ENCODE results near the gene TMEM86A. TPM values are rescaled to one million over a fixed set of nuclear protein-coding genes. Genes with fewer than 3 reads are reported as not detected.
"Not testable (repeated sequence)": the region's sequence is repeated elsewhere in the genome, so short reads cannot be mapped to it uniquely, and the experiment has no call there.

Gene TMEM86A
- polyA plus RNA-seq, 1 of the 3 experiments (the other 2 are of a cell fraction) = 1.2 TPM

DNA sequence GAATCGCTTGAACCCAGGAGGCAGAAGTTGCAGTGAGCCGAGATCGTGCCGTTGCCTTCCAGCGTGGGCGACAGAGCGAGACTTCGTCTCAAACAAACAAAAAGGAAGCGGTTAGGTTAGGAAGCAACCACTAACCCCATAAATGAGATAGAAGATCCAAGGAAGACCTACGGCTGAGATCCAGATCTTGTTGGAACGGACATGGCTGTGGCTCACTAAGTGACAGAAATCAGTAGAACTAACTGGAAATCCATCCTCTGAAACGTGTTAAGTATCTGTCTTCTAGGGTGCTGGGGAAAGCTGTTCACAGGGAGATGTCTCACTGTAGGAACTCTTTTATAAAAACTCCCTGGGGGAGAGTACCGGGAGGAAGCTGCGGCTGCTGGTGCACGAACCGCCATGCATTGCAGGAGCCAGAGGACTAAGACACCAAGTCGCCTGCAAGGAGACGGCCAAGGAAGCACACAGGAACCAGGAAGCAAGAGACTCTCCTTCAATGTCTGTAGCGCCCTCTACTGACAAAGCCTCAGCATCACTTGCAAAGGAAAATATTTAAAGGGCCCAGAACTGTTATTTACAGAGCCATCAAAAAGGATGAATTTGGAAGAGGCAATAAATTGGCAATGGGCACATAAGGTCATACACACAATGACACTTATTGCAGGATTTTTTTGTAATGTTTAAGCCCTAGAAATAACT, 47.6 kb upstream of the TMEM86A start (continued):
- TF ChIP-seq, protein P1, sequence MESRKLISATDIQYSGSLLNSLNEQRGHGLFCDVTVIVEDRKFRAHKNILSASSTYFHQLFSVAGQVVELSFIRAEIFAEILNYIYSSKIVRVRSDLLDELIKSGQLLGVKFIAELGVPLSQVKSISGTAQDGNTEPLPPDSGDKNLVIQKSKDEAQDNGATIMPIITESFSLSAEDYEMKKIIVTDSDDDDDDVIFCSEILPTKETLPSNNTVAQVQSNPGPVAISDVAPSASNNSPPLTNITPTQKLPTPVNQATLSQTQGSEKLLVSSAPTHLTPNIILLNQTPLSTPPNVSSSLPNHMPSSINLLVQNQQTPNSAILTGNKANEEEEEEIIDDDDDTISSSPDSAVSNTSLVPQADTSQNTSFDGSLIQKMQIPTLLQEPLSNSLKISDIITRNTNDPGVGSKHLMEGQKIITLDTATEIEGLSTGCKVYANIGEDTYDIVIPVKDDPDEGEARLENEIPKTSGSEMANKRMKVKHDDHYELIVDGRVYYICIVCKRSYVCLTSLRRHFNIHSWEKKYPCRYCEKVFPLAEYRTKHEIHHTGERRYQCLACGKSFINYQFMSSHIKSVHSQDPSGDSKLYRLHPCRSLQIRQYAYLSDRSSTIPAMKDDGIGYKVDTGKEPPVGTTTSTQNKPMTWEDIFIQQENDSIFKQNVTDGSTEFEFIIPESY (IDR thresholded peaks at IDR 0.05; ENCODE audit: borderline replicate concordance, low read depth) = no peak
- TF ChIP-seq, protein P2, sequence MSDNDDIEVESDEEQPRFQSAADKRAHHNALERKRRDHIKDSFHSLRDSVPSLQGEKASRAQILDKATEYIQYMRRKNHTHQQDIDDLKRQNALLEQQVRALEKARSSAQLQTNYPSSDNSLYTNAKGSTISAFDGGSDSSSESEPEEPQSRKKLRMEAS (IDR thresholded peaks at IDR 0.05; ENCODE audit: low read depth) = no peak
- TF ChIP-seq MXI1 (IDR thresholded peaks at IDR 0.05; ENCODE audit: low read depth, low read length) = no peak

DNA sequence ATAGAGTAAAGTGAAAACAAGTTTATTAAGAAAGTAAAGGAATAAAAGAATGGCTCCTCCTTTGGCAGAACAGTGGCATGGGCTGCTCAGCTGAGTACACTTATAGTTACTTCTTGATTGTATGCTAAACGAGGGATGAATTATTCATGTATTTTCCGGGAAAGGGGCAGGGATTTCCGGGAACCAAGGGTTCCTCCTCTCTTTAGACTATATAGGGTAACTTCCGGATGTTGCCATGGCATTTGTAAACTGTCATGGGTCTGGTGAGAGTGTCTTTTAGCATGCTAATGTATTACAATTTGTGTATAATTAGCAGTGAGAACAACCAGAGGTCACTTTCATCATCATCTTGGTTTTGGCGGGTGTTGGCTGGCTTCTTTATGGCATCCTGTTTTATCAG, 40.9 kb upstream of the TMEM86A start:
- 19% methylated on average over 5 of the region's 5 CpGs for WGBS (ENCODE audit: low lambda C conversion rate)

DNA sequence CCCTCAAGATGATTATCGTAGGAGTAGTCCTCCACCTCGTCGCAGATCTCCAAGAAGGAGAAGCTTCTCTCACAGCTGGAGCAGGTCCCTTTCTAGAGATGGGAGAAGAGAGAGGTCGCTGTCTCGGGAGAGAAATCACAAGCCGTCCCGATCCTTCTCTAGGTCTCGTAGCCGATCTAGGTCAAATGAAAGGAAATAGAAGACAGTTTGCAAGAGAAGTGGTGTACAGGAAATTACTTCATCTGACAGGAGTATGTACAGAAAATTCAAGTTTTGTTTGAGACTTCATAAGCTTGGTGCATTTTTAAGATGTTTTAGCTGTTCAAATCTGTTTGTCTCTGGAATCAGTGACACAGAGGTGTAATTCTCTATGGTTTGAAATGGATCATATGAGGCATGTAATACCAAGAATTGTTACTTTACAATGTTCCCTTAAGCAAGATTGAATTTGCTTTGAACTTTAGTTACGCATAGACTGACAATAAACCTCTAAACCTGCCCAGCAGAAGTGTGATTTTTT, 33.2 kb upstream of the TMEM86A start:
- H3K4me3 ChIP-seq (ENCODE audit: low read depth in 2 of 2, low read length in 1 of 2); H3K9me3 ChIP-seq; H3F3A ChIP-seq (replicated peaks; ENCODE audit: insufficient read depth); H3K27me3 ChIP-seq (ENCODE audit: insufficient read depth); H4K20me1 ChIP-seq (ENCODE audit: insufficient read depth); H2AFZ ChIP-seq (ENCODE audit: low read depth); CTCF ChIA-PET; H3K9me2 ChIP-seq; H3K9ac ChIP-seq; DNase-seq; H3K4me1 ChIP-seq (ENCODE audit: control insufficient read depth in 1 of 2, insufficient read depth in 2 of 2, low read depth in 1 of 2, low read length in 1 of 2); POLR2A ChIA-PET; H3K4me2 ChIP-seq; H3K36me3 ChIP-seq (replicated peaks in 1 of 2; ENCODE audit: control insufficient read depth in 1 of 2, insufficient read depth in 2 of 2, low read length in 1 of 2); H3K27ac ChIP-seq (ENCODE audit: low read depth in 2 of 2, low read length in 1 of 2); H3K79me2 ChIP-seq (ENCODE audit: insufficient read depth): not testable (repeated sequence)
- 81% methylated on average over 10 of the region's 10 CpGs for WGBS (ENCODE audit: low lambda C conversion rate)

More for the DNA sequence above, 40.9 kb upstream of the TMEM86A start:
- POLR2A ChIA-PET = no interaction called here
- CTCF ChIA-PET = interaction anchor here (0.7 kb wide), 1 partner anchor 145 kb away, joined by 3 read pairs; no protein-coding TSS in a partner anchor
- no peak overlapping the region for H3K27ac ChIP-seq (ENCODE audit: low read depth in 2 of 2, low read length in 1 of 2)
- H3K79me2 ChIP-seq (ENCODE audit: insufficient read depth) = no peaks in the 10 kb centered on the region
- H3K4me1 ChIP-seq (ENCODE audit: control insufficient read depth in 1 of 2, insufficient read depth in 2 of 2, low read depth in 1 of 2, low read length in 1 of 2) = no peaks in the 10 kb centered on the region
- no peaks in the 10 kb centered on the region for H3K36me3 ChIP-seq (replicated peaks in 1 of 2; ENCODE audit: control insufficient read depth in 1 of 2, insufficient read depth in 2 of 2, low read length in 1 of 2)
- no peaks in the 10 kb centered on the region for H3K9me3 ChIP-seq
- no peak overlapping the region for H3K4me2 ChIP-seq
- no peak for TF ChIP-seq SIN3A (IDR thresholded peaks at IDR 0.05; ENCODE audit: borderline replicate concordance, low read depth, low read length)
- TF ChIP-seq RFX5 (IDR thresholded peaks at IDR 0.05; ENCODE audit: low read length) = no peak
- TF ChIP-seq SMC3 (IDR thresholded peaks at IDR 0.05; ENCODE audit: low read depth, low read length) = no peak
- TF ChIP-seq, protein P3, sequence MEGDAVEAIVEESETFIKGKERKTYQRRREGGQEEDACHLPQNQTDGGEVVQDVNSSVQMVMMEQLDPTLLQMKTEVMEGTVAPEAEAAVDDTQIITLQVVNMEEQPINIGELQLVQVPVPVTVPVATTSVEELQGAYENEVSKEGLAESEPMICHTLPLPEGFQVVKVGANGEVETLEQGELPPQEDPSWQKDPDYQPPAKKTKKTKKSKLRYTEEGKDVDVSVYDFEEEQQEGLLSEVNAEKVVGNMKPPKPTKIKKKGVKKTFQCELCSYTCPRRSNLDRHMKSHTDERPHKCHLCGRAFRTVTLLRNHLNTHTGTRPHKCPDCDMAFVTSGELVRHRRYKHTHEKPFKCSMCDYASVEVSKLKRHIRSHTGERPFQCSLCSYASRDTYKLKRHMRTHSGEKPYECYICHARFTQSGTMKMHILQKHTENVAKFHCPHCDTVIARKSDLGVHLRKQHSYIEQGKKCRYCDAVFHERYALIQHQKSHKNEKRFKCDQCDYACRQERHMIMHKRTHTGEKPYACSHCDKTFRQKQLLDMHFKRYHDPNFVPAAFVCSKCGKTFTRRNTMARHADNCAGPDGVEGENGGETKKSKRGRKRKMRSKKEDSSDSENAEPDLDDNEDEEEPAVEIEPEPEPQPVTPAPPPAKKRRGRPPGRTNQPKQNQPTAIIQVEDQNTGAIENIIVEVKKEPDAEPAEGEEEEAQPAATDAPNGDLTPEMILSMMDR (IDR thresholded peaks at IDR 0.05) = no peak
- TF ChIP-seq GABPA (IDR thresholded peaks at IDR 0.05; ENCODE audit: low read depth) = no peak
- TF ChIP-seq NRF1 (IDR thresholded peaks at IDR 0.05; ENCODE audit: low read depth, low read length) = no peak
- no peak for TF ChIP-seq NFIC (IDR thresholded peaks at IDR 0.05; ENCODE audit: borderline replicate concordance)
- no peak for TF ChIP-seq TCF12 (IDR thresholded peaks at IDR 0.05)
- no peak for TF ChIP-seq TAF1 (IDR thresholded peaks at IDR 0.05; ENCODE audit: borderline replicate concordance, low read depth, low read length)
- no peak for TF ChIP-seq RCOR1 (IDR thresholded peaks at IDR 0.05; ENCODE audit: low read length)
- no peak for TF ChIP-seq FOSL2 (IDR thresholded peaks at IDR 0.05; ENCODE audit: borderline replicate concordance, low read depth)
- TF ChIP-seq FOXJ3 (CRISPR knock-in tag; IDR thresholded peaks at IDR 0.05) = no peak
- TF ChIP-seq, protein P2 (IDR thresholded peaks at IDR 0.05; ENCODE audit: low read depth) = no peak
- no peaks in the 10 kb centered on the region for H3K27me3 ChIP-seq (ENCODE audit: insufficient read depth)
- H3K4me3 ChIP-seq (ENCODE audit: low read depth in 2 of 2, low read length in 1 of 2) = no peak overlapping the region
- no peaks in the 10 kb centered on the region for H3F3A ChIP-seq (replicated peaks; ENCODE audit: insufficient read depth)
- H2AFZ ChIP-seq (ENCODE audit: low read depth) = no peak overlapping the region
- no peaks in the 10 kb centered on the region for H3K9me2 ChIP-seq
- no peak for DNase-seq
- H3K9ac ChIP-seq = no peak overlapping the region
- H4K20me1 ChIP-seq (ENCODE audit: insufficient read depth) = no peaks in the 10 kb centered on the region
